Karpas-422 (cell line): Measurements from ENCODE around the gene IFI6. TPM values are rescaled to one million over a fixed set of nuclear protein-coding genes. Genes with fewer than 3 reads are reported as not detected.
"Not testable (repeated sequence)": the region's sequence is repeated elsewhere in the genome, so short reads cannot be mapped to it uniquely, and the experiment has no call there.

ENCODE experiments used
- DNase-seq: peaks from one replicate; pipeline ENCODE4 v3.0.0-alpha.2; 2015
- H2AFZ ChIP-seq: fragments of 200-600 bp; sonication (generic); 2 replicates; pipeline ENCODE4 v1.6.1; 2014; ENCODE audit warnings: antibody characterized with exemption, low read length, mixed read lengths
- H3K27ac ChIP-seq: fragments of 200-600 bp; sonication (generic); 2 replicates; pipeline ENCODE4 v1.5.1; 2014; ENCODE audit warnings: mild to moderate bottlenecking, low read length, moderate library complexity
- H3K27me3 ChIP-seq: fragments of 200-600 bp; sonication (generic); 2 replicates; pipeline ENCODE4 v1.6.1; 2014; ENCODE audit warnings: low read length, mixed read lengths
- H3K36me3 ChIP-seq: fragments of 200-600 bp; sonication (generic); 2 replicates; pipeline ENCODE4 v1.6.1; 2014; ENCODE audit warnings: low read length, mixed read lengths; ENCODE audit not compliant: insufficient read depth
- H3K4me1 ChIP-seq: fragments of 200-600 bp; sonication (generic); 2 replicates; pipeline ENCODE4 v1.6.1; 2014; ENCODE audit warnings: mild to moderate bottlenecking, low read length, mixed read lengths
- H3K4me2 ChIP-seq: fragments of 200-600 bp; sonication (generic); 2 replicates; pipeline ENCODE4 v1.6.1; 2014; ENCODE audit warnings: low read length, low read depth, mild to moderate bottlenecking; ENCODE audit not compliant: poor library complexity, severe bottlenecking
- H3K4me3 ChIP-seq: fragments of 200-600 bp; sonication (generic); 2 replicates; pipeline ENCODE4 v1.5.1; 2014; ENCODE audit warnings: mild to moderate bottlenecking, antibody characterized with exemption, low read length, mixed read lengths
- H3K79me2 ChIP-seq: fragments of 200-600 bp; sonication (generic); 2 replicates; pipeline ENCODE4 v1.6.1; 2014; ENCODE audit warnings: mild to moderate bottlenecking, low read length, mixed read lengths
- H3K9ac ChIP-seq: fragments of 200-600 bp; sonication (generic); 2 replicates; pipeline ENCODE4 v1.6.0; 2014; ENCODE audit warnings: low read length
- H3K9me2 ChIP-seq: fragments of 200-600 bp; sonication (generic), shearing (Covaris generic); replicated peaks from 2 replicates; pipeline ENCODE4 v1.6.0; 2014; ENCODE audit warnings: mild to moderate bottlenecking, low read length, moderate library complexity; ENCODE audit not compliant: insufficient read depth
- H3K9me3 ChIP-seq: fragments of 300-700, 200-600 bp; sonication (generic); 2 replicates; pipeline ENCODE4 v1.6.1; 2014; ENCODE audit warnings: low read length, mixed read lengths
- H4K20me1 ChIP-seq: fragments of 200-600 bp; sonication (generic); 2 replicates; pipeline ENCODE4 v1.6.1; 2014; ENCODE audit warnings: mild to moderate bottlenecking, antibody characterized with exemption, low read length, low read depth; ENCODE audit not compliant: insufficient read depth
- total RNA-seq: library from RNA; depleted of rRNA; stranded (reverse); fragments of >200 nt; shearing (Covaris generic); gene quantifications from 2 replicates; pipeline ENCODE4 v1.2.3, GENCODE V29; 2014; ENCODE audit warnings: low replicate concordance

IFI6 gene
- total RNA-seq, 1 experiment from 2014 or later, result 67.3 TPM

DNA sequence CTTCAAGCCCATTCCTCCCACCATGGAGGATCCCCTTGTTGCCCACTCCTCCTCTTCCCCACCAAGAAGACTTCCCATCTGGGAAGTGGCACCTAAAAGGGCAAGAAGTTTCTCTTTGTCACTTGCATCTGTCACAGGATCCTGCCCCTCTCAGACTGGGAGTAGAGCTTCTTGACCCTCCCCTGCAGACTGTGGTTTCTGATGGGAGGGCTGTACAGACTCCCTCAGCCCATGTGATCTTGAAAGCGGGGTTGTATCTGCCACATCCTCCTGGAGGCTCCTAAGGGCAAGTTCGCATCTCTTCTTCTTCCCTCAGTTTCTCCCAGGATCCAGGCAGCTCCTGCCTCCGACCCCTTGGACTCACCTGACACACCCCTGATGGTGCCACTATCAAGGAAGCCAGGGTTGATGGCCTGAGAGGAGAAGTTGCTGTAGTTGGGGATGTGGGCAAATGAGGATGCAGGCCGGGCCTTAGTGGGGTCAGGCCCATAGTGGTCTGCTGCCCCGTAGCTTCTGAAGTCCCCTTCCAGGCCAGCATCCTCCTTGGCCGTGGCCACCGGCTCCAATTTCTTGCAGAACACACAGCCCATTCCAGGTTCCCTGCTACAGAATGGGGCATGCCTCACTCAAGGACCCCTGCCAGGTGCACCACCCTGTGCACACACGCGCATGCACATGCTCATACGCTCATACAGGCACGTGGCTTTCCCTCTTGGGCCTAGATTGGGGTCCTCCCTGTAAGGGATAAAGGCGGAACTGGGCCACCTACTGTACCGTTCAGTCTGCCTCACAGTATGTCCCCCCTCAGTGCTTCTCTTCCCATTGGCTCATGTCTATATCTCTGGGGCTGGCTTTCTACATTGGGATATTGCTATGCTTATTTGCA is 48.4 kb downstream of the IFI6 start:
- no peaks in the 10 kb centered on the region for H4K20me1 ChIP-seq
- H3K9me2 ChIP-seq, result no peaks in the 10 kb centered on the region
- H3K4me3 ChIP-seq, result no peak overlapping the region
- no peak for DNase-seq
- no peak overlapping the region for H3K9ac ChIP-seq
- H3K9me3 ChIP-seq, result no peaks in the 10 kb centered on the region
- H3K36me3 ChIP-seq, result no peaks in the 10 kb centered on the region
- H2AFZ ChIP-seq, result no peak overlapping the region
- H3K27ac ChIP-seq, result no peak overlapping the region
- no peaks in the 10 kb centered on the region for H3K27me3 ChIP-seq
- H3K79me2 ChIP-seq, result no peaks in the 10 kb centered on the region
- H3K4me1 ChIP-seq, result peaks cover 52% of the 10 kb centered on the region
- H3K4me2 ChIP-seq, result no peak overlapping the region

DNA sequence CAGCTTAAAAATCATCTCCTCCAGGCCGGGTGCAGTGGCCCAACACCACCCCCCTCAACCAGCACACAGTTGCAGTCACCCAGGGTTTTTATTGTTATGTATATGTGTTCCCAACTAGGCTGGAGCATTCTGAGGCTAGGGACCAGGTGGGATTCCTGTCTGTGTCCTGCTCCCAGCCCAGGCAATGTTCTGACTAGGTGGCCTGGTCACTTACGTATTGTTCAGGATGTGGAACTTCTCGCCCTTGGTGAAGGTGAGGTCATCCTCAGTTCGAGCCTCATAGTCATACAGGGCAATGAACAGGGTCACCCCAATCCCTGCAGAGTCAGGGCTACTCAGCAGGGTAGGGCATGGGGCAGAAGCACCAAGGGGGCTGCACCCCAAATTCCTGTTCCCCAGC is 49.2 kb downstream of the IFI6 start:
- no peaks in the 10 kb centered on the region for H4K20me1 ChIP-seq
- no peak overlapping the region for H3K4me2 ChIP-seq
- H3K27me3 ChIP-seq, result no peaks in the 10 kb centered on the region
- no peaks in the 10 kb centered on the region for H3K36me3 ChIP-seq
- no peaks in the 10 kb centered on the region for H3K79me2 ChIP-seq
- peaks cover 49% of the 10 kb centered on the region for H3K4me1 ChIP-seq
- H3K9ac ChIP-seq, result no peak overlapping the region
- H3K4me3 ChIP-seq, result no peak overlapping the region
- H2AFZ ChIP-seq, result no peak overlapping the region
- no peaks in the 10 kb centered on the region for H3K9me2 ChIP-seq
- DNase-seq, result no peak
- H3K9me3 ChIP-seq, result no peaks in the 10 kb centered on the region
- no peak overlapping the region for H3K27ac ChIP-seq

DNA sequence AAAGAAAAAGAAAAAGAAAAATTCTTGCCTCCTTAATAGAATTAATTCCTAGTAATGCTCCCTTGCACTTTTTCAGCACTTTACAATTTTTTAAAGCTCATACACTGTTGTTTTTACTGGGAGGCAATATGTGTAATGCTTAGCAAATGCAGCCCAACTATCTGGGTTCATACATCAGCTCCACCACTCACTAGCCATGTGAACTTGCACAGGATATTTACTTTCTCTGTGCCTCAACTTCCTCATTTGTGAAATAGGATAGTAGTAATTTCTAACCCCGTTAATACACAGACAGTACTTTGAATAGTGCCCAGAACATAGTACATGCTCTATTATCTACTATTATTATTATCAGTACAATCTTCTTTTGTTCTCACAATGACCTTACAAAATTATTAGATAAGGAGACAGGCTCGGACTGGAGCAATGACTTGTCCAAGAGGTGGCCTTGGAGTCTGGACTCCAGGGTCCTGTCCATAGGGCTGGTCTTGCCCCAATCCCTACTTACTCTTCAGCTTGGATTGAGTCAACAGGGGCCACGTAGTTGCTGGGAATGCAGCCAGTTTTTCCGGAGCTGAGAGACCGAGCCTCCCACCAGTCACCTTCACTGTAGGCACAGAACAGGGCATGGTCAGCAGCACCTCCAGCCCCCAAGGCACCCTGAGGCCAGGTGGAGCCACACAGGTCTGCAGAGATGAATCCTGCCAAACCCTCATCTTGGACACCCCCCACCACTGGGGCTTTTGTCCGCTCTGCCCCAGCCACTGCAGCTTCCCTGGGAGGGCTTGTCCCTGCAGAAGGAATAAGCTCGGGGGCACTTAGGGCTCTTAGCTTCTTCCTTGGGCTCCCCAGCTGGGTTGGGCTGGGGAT is 50.7 kb downstream of the IFI6 start:
- no peak overlapping the region for H3K9ac ChIP-seq
- H3K4me2 ChIP-seq, result no peak overlapping the region
- no peak overlapping the region for H2AFZ ChIP-seq

DNA sequence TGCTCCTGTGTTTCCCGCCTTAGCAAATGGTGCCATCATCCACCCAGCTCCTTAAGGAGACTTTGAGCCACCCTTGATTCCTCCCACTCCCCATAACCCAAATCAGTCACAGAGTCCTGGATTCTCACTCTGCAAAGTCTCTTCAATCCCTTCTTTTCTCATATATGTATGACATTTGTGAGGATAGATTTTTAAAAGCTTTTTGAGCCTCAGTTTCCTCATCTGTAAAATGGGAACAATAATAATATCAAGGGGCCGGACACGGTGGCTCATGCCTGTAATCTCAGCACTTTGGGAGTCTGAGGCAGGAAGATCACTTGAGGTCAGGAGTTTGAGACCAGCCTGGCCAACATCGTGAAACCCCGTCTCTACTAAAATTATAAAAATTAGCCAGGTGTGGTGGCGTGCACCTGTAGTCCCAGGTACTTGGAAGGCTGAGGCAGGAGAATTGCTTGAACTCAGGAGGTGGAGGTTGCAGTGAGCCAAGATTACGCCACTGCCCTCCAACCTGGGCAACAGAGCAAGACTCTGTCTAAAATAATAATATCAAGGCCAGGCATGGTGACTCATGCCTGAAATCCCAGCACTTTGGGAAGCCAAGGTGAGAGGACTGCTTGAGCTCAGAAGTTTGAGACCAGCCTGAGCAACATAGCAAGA is 52.1 kb downstream of the IFI6 start:
- DNase-seq, H3K79me2 ChIP-seq, H3K27ac ChIP-seq, H3K27me3 ChIP-seq, H3K4me2 ChIP-seq, H4K20me1 ChIP-seq, H3K9me3 ChIP-seq, H3K9ac ChIP-seq, H2AFZ ChIP-seq, H3K36me3 ChIP-seq, H3K4me3 ChIP-seq, H3K9me2 ChIP-seq: not testable (repeated sequence)
- H3K4me1 ChIP-seq, result peaks cover 24% of the 10 kb centered on the region

More for the DNA sequence above, 50.7 kb downstream of the IFI6 start:
- no peaks in the 10 kb centered on the region for H4K20me1 ChIP-seq
- peaks cover 37% of the 10 kb centered on the region for H3K4me1 ChIP-seq
- no peaks in the 10 kb centered on the region for H3K79me2 ChIP-seq
- H3K9me2 ChIP-seq, result no peaks in the 10 kb centered on the region
- no peaks in the 10 kb centered on the region for H3K27me3 ChIP-seq
- peak; percentile 60 for DNase-seq
- H3K4me3 ChIP-seq, result no peak overlapping the region
- no peak overlapping the region for H3K27ac ChIP-seq
- no peaks in the 10 kb centered on the region for H3K36me3 ChIP-seq
- no peaks in the 10 kb centered on the region for H3K9me3 ChIP-seq

DNA sequence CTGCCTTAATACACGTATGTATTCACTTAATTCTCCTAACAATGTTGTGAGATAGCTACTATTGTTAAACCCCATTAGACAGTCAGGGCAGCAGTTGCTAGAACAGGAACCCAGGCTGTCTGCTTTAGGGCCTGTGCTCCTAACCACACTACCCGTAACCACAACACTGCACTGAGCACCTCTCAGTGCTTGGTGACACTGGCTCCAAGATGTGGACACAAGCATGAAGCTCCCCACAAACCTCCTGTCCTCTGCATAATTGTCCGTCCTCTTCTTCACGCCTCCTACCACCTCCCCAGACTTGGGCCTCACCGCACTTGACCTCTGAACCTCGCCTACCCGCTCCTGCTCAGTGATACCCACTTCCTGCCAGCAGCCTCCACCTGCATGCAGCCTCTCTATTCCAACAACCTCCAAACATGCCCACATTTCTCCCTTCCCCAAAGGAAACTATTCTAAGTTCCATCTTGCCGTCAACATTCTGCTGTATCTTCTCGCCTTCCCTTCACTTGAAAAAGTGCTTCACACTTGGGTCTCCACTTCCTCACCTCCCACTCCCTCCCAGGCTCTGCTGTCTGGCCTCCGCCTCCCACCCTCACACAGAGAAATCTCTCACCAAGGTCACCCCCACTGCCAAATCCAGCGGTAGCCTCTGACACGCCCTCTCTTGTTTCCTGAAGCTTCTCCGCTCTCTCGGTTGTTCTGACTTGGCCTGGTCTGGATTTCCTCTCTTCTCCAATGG is 53.5 kb downstream of the IFI6 start:
- Histone ChIP-seq H3K4me1 (peaks cover 19% of the 10 kb centered on the region), H3K79me2 (no peaks in the 10 kb centered on the region), H4K20me1 (no peaks in the 10 kb centered on the region), H3K27ac (no peak overlapping the region), H3K36me3 (no peaks in the 10 kb centered on the region), H3K9me3 (no peaks in the 10 kb centered on the region), H3K4me3 (no peak overlapping the region), H3K9me2 (no peaks in the 10 kb centered on the region), H2AFZ (no peak overlapping the region; the same call in 1 of the 2 replicates), H3K4me2 (no peak overlapping the region), H3K9ac (no peak overlapping the region), H3K27me3 (no peaks in the 10 kb centered on the region)
- DNase-seq, result no peak

DNA sequence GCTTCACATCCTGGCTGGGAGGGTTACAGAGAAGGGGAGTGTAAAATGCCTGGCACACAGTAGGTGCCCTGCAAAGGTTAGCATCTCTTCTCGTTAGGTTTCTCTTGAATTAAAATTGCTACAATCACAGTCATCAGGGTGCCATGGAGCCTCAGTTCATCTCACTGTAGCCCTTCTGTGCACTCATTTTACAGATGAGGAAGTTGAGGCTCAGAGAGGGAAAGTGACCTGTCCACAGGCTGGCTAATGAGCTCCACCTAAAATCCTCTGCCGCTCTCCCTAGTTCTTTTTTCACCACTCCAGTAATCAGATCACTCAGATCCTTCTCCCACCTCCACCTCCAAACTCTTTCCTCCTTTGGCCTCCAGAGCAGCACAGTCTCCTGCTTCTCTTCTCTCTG is 54.6 kb downstream of the IFI6 start:
- H4K20me1 ChIP-seq, result no peaks in the 10 kb centered on the region
- H3K9me3 ChIP-seq, result no peaks in the 10 kb centered on the region
- DNase-seq, result no peak
- H3K4me2 ChIP-seq, result no peak overlapping the region
- H3K9ac ChIP-seq, result no peak overlapping the region
- H3K4me3 ChIP-seq, result no peak overlapping the region
- H3K27ac ChIP-seq, result no peak overlapping the region
- no peaks in the 10 kb centered on the region for H3K9me2 ChIP-seq
- no peaks in the 10 kb centered on the region for H3K36me3 ChIP-seq
- H3K79me2 ChIP-seq, result no peaks in the 10 kb centered on the region
- peaks cover 19% of the 10 kb centered on the region for H3K4me1 ChIP-seq
- H3K27me3 ChIP-seq, result no peaks in the 10 kb centered on the region
- H2AFZ ChIP-seq, result no peak overlapping the region

DNA sequence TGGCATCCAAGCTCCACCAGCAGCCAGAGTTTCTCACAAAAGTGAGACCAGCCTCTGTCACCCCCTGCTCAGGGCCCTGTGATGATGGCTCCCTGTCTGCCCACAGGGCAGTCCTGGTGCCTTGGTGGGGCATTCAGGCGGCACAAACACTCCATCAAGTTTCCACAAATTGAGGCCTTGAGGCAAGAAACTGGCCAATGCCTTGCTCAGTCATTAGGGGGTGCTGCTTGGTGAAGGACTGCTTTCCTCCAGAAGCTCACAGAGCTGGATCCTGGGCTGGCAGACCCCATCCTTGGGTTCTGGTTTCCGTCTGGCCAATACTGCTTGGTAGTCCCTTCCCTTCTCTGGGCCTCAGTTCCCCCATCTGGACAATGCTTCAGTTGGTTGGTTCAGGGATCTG is 55.6 kb downstream of the IFI6 start:
- H3K27ac ChIP-seq, result no peak overlapping the region
- no peaks in the 10 kb centered on the region for H3K79me2 ChIP-seq
- no peaks in the 10 kb centered on the region for H4K20me1 ChIP-seq
- no peaks in the 10 kb centered on the region for H3K27me3 ChIP-seq
- H3K36me3 ChIP-seq, result no peaks in the 10 kb centered on the region
- H3K9me2 ChIP-seq, result no peaks in the 10 kb centered on the region
- peaks cover 18% of the 10 kb centered on the region for H3K4me1 ChIP-seq
- peak; percentile 65 for DNase-seq
- no peak overlapping the region for H3K4me2 ChIP-seq
- H2AFZ ChIP-seq, result no peak overlapping the region
- no peak overlapping the region for H3K4me3 ChIP-seq
- H3K9ac ChIP-seq, result no peak overlapping the region
- H3K9me3 ChIP-seq, result no peaks in the 10 kb centered on the region
